NT2/D1 (cell line): ENCODE measurements around the gene P2RX6.

Source experiments
- DNase-seq: peaks from one replicate; pipeline ENCODE4 v3.0.0-alpha.2; 2011; ENCODE audit warnings: low read depth, low spot score
- H3K27me3 ChIP-seq: 2 replicates; pipeline ENCODE4 v1.6.0; 2011; ENCODE audit warnings: mild to moderate bottlenecking; ENCODE audit not compliant: insufficient read length, insufficient read depth
- H3K36me3 ChIP-seq: 2 replicates; pipeline ENCODE4 v1.6.1; 2011; ENCODE audit warnings: mild to moderate bottlenecking, low read length, mixed read lengths; ENCODE audit not compliant: insufficient read depth, insufficient read length
- H3K4me1 ChIP-seq: 2 replicates; pipeline ENCODE4 v1.5.1; 2011; ENCODE audit not compliant: insufficient read depth, insufficient read length
- H3K4me3 ChIP-seq: 2 replicates; pipeline ENCODE4 v1.5.1; 2011; ENCODE audit warnings: low read depth; ENCODE audit not compliant: insufficient read length
- H3K9ac ChIP-seq: 2 replicates; pipeline ENCODE4 v1.6.0; 2011; ENCODE audit warnings: low read depth; ENCODE audit not compliant: insufficient read length
- H3K9me3 ChIP-seq: 2 replicates; pipeline ENCODE4 v1.5.1; 2011; ENCODE audit warnings: mild to moderate bottlenecking, low read length; ENCODE audit not compliant: insufficient read depth
- SUZ12 ChIP-seq: IDR thresholded peaks from 2 replicates; pipeline ENCODE4 v1.6.1; 2011; ENCODE audit not compliant: insufficient read length, insufficient read depth; ENCODE audit errors: extremely low read depth
- YY1 ChIP-seq: IDR thresholded peaks from 2 replicates; pipeline ENCODE4 v1.6.1; 2011; ENCODE audit not compliant: insufficient read length, insufficient read depth
- ZNF274 ChIP-seq: IDR thresholded peaks from 2 replicates; pipeline ENCODE4 v1.6.1; 2011; ENCODE audit warnings: mild to moderate bottlenecking, low read depth, low read length

P2RX6 gene

DNA sequence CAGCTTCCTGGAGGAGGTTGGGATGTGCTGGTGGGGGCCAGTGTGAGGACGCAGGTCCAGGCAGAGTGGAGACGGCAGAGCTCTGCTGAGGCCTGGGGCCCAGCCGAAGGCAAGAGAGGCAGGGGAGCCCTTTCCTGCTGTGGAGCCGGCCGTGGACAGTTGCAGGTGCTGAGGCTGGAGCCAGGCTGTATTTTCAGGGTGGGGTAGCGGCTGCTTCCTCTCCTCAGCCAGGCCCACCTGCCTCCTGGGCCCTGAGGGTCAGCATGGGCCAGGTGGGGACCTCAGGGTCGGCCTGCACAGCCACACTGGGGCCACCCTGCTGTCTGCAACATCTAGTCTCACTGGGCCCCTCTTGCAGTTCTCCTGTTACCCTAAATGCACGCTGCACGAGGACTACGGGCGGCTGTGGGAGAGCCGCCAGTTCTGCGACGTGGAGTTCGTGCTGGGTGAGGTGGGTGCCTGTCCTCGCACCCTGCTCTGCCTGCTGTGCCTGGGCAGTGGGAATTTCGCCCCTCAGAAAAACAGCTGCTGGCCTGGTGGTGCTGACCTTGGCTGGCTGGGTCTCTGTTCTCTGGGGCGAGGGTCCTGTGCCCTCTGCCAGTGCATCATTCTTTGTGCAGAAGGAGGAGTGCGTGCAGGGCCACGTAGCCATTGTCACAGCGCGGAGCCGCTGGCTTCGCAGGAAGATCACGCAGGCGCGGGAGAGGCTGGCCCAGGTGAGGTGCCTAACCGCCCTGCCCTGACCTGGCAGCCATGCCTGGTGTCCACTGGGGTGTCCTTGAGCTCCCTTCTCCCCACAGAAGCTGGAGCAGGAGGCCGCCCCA, 21.4 kb upstream of the P2RX6 start:
- Histone ChIP-seq H3K9ac (no peak overlapping the region), H3K4me1 (no peaks in the 10 kb centered on the region), H3K4me3 (no peak overlapping the region), H3K36me3 (peaks cover 91% of the 10 kb centered on the region), H3K27me3 (no peaks in the 10 kb centered on the region), H3K9me3 (no peaks in the 10 kb centered on the region)
- TF ChIP-seq SUZ12 (no peak), YY1 (no peak), ZNF274 (no peak)
- DNase-seq: no peak

DNA sequence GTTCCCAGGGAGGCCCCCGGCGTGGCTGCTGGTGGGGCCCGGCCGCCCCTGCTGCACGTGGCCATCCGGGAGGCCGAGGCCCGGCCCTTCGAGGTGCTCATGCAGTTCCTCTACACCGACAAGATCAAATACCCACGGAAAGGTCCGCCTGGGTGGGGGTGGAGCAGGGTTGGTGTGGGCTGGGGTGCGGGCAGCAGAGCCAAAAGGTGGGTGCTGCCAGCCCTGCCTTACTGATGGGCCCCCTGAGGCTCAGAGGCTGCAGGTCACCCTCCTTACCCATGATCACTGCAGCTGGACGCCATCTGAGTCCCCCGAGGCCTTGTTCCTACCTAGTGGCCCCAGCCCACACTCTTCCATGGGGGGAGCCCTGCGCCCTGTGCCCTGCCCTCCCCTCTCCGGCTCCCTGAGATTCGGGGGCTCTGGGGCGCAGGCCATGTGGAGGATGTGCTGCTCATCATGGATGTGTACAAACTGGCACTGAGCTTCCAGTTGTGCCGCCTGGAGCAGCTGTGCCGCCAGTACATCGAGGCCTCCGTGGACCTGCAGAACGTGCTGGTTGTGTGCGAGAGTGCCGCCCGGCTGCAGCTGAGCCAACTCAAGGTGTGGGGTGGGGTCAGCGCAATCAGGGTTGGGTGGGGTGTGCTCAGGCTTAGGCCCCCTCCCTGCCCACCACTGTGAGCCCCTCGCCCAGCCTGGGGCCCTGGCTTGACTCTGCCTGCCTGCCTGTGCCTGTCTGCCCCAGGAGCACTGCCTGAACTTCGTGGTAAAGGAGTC, 20.6 kb upstream of the P2RX6 start:
- Histone ChIP-seq H3K9ac (no peak overlapping the region), H3K4me3 (no peak overlapping the region), H3K36me3 (peaks cover 95% of the 10 kb centered on the region), H3K27me3 (no peaks in the 10 kb centered on the region), H3K4me1 (no peaks in the 10 kb centered on the region), H3K9me3 (no peaks in the 10 kb centered on the region)
- TF ChIP-seq ZNF274: no peak
- no peak for TF ChIP-seq SUZ12
- TF ChIP-seq YY1: no peak
- no peak for DNase-seq

DNA sequence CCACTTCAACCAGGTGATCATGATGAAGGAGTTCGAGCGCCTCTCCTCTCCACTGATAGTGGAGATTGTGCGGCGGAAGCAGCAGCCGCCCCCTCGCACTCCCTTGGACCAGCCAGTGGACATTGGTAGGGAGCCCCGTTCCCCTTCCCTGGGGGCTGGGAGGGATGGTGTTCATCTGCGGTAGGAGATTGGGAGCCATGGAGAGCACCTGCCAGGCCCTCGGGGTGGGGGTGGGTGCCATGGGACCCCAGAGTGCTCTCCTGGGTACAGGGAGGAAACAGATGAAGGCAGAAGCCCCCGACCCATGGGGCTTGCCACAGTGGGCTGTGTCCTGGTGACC, 20.1 kb upstream of the P2RX6 start:
- H3K4me3 ChIP-seq: no peak overlapping the region
- DNase-seq: no peak

DNA sequence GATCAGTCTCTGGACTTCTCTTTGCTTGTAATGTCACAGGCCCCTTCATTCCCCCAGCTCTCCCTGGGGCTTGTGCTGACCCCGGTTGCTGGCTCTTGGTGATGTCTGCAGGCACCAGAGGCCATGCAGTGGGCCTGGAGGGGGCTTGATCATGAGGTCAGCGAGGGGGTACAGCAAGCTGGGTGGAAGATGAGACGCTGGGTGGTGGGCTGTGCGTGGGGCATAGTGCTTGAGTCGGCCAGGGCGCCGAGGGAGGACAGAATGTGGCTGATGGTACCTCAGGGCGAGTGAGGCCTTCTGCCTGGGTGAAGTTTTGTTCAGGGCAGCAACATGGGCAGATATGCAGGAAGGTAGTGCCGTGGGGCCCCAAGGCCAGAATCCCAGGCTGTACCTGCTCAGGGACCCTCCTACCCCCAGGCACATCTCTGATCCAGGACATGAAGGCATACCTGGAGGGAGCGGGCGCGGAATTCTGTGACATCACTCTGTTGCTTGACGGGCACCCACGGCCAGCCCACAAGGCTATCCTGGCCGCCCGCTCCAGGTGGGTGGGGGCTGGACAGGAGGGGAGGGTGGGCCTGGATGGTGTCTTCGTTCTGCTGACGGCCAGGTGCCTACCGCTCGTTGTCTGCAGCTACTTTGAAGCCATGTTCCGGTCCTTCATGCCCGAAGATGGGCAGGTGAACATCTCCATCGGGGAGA, 19.5 kb upstream of the P2RX6 start:
- Histone ChIP-seq H3K4me1 (peaks cover 2% of the 10 kb centered on the region), H3K36me3 (peaks cover 95% of the 10 kb centered on the region), H3K27me3 (no peaks in the 10 kb centered on the region), H3K9ac (no peak overlapping the region), H3K4me3 (no peak overlapping the region), H3K9me3 (no peaks in the 10 kb centered on the region)
- DNase-seq: no peak
- TF ChIP-seq ZNF274 (no peak), YY1 (no peak), SUZ12 (no peak)

More for the DNA sequence above, 20.1 kb upstream of the P2RX6 start:
- Histone ChIP-seq H3K4me1 (peaks cover 2% of the 10 kb centered on the region), H3K27me3 (no peaks in the 10 kb centered on the region), H3K9me3 (no peaks in the 10 kb centered on the region), H3K9ac (no peak overlapping the region), H3K36me3 (peaks cover 95% of the 10 kb centered on the region)
- TF ChIP-seq ZNF274: no peak
- TF ChIP-seq YY1: no peak
- no peak for TF ChIP-seq SUZ12

DNA sequence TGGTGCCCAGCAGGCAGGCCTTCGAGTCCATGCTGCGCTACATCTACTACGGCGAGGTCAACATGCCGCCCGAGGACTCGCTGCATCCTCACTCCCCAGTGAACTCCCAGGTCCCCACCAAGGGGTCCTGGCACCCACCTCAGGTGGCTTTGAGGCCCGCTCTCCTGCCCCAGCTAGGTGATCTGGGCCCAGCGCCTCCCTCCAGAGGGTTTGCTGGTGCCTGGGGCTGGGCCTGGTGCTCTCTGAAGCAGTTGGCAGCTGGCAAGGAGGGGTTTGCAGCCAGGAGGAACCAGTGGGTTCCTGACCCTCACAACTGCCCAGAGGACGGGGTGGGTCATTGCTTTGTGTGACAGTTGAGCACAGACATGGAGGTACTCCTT, 18.9 kb upstream of the P2RX6 start:
- no peak overlapping the region for H3K9ac ChIP-seq
- no peak overlapping the region for H3K4me3 ChIP-seq
- no peak for DNase-seq
- no peak for TF ChIP-seq YY1
- TF ChIP-seq ZNF274: no peak
- no peak for TF ChIP-seq SUZ12
- no peaks in the 10 kb centered on the region for H3K27me3 ChIP-seq
- peaks cover 2% of the 10 kb centered on the region for H3K4me1 ChIP-seq
- H3K36me3 ChIP-seq: peaks cover 95% of the 10 kb centered on the region
- no peaks in the 10 kb centered on the region for H3K9me3 ChIP-seq

DNA sequence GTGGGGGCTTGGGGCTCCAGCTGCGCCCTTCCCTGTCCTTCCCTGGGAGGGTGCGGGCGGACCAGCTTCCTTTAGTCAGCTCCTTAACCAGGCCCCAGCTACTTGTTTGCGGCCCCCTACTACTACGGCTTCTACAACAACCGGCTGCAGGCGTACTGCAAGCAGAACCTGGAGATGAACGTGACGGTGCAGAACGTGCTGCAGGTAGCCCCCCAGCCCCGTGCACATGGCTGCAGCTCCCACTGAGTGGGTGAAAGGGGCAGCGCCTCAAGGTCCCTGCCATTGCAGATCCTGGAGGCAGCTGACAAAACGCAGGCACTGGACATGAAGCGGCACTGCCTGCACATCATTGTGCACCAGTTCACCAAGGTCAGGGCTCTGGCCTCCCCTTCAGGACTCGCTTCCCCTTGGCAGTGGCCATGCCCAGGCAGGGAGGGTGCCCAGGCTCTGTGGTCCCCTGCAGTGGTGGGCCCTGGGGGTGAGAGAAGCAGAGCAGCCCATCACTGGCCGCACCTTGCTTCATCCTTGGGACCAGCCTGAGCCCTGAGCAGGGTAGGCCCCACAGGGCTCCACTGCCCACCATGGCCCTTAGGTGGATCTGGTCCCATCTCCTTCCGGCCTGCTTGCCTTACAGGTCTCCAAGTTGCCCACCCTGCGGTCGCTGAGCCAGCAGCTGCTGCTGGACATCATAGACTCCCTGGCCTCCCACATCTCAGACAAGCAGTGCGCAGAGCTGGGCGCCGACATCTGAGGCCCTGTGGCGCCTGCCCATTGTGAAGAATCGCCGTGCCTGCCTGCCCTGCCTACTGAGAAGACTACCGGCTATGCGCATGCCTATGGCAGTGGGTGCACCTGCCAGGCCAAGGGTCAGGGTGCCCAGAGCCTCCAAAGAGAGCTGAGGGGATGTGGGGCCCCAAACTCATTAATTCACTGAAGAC, 18.1 kb upstream of the P2RX6 start:
- Histone ChIP-seq H3K36me3 (peaks cover 87% of the 10 kb centered on the region), H3K27me3 (no peaks in the 10 kb centered on the region), H3K4me3 (no peak overlapping the region), H3K9me3 (no peaks in the 10 kb centered on the region), H3K4me1 (peaks cover 2% of the 10 kb centered on the region), H3K9ac (no peak overlapping the region)
- no peak for DNase-seq
- no peak for TF ChIP-seq ZNF274
- no peak for TF ChIP-seq SUZ12
- no peak for TF ChIP-seq YY1
